LNCaP clone FGC (cell line): Measurements from ENCODE around the gene TAS2R7.

Experiments
- DNase-seq: peaks from one replicate; pipeline ENCODE4 v3.0.0-alpha.2; 2011; ENCODE audit warnings: low read depth
- H3K4me3 ChIP-seq: 2 replicates; pipeline ENCODE4 v1.5.1; 2011; ENCODE audit warnings: mild to moderate bottlenecking, low read depth, low read length, control low read depth
- CTCF ChIP-seq: IDR thresholded peaks from 2 replicates; pipeline ENCODE4 v1.5.1; 2012; ENCODE audit warnings: mild to moderate bottlenecking; ENCODE audit not compliant: control insufficient read depth, insufficient read depth; ENCODE audit errors: extremely low read depth

TAS2R7 gene

GRCh38 chr12:10802587-10802986 lies at the start of gene TAS2R7:
Gene TAS2R7, minus strand, starts transcription at chr12:10802627. Its CDS starts 57 bp downstream, at chr12:10802570.
- DNase-seq = no peak

GRCh38 chr12:10851243-10851858 lies 48.9 kb upstream of the TAS2R7 start:
- no peak overlapping the region for H3K4me3 ChIP-seq
- TF ChIP-seq CTCF = no peak
- no peak for DNase-seq

More at GRCh38 chr12:10802587-10802986, at the start of gene TAS2R7:
- TF ChIP-seq CTCF = no peak
- no peak within 1 kb of the TSS for H3K4me3 ChIP-seq

GRCh38 chr12:10849425-10849878 lies 47.0 kb upstream of the TAS2R7 start, which contains the start of gene PRR4:
Gene PRR4, minus strand, starts transcription at chr12:10849475. Its CDS starts 38 bp downstream, at chr12:10849437.
- DNase-seq = no peak

GRCh38 chr12:10847744-10848143 lies 45.3 kb upstream of the TAS2R7 start:
- no peak for TF ChIP-seq CTCF
- H3K4me3 ChIP-seq = no peak overlapping the region
- no peak for DNase-seq

More at GRCh38 chr12:10849425-10849878, 47.0 kb upstream of the TAS2R7 start, which contains the start of gene PRR4:
- no peak within 1 kb of the TSS for H3K4me3 ChIP-seq
- TF ChIP-seq CTCF = no peak

GRCh38 chr12:10842862-10843261 lies 40.4 kb upstream of the TAS2R7 start:
- no peak overlapping the region for H3K4me3 ChIP-seq
- DNase-seq = no peak
- TF ChIP-seq CTCF = no peak

- no peak overlapping the region for H3K4me3 ChIP-seq
- no peak for DNase-seq
- TF ChIP-seq CTCF = no peak
Measured at GRCh38 chr12:10838461-10838860, 36.0 kb upstream of the TAS2R7 start.

- no peak overlapping the region for H3K4me3 ChIP-seq
- no peak for DNase-seq
- no peak for TF ChIP-seq CTCF
Measured at GRCh38 chr12:10829994-10830393, 27.6 kb upstream of the TAS2R7 start.
